Trophoblast cell (in vitro differentiated cells and primary cell): ENCODE results near the gene TRIM40.

Source experiments
- DNase-seq, 2 donors: peaks; one replicate each; pipeline ENCODE4 v3.0.0-alpha.2; 2016
- H2AFZ ChIP-seq: 2 replicates; pipeline ENCODE4 v1.6.1; 2013; ENCODE audit warnings: low read length, moderate library complexity, mild to moderate bottlenecking; ENCODE audit not compliant: insufficient read depth, poor library complexity
- H2AK5ac ChIP-seq: 2 replicates; pipeline ENCODE4 v1.6.1; 2013; ENCODE audit warnings: mild to moderate bottlenecking, low read length
- H2BK120ac ChIP-seq: 2 replicates; pipeline ENCODE4 v1.6.1; 2013; ENCODE audit warnings: low read length, mild to moderate bottlenecking, moderate library complexity; ENCODE audit not compliant: insufficient read depth, poor library complexity
- H2BK12ac ChIP-seq: 2 replicates; pipeline ENCODE4 v1.6.1; 2013; ENCODE audit warnings: mild to moderate bottlenecking, low read length, moderate library complexity
- H2BK5ac ChIP-seq: 2 replicates; pipeline ENCODE4 v1.6.1; 2013; ENCODE audit warnings: low read length, low read depth, moderate library complexity, mild to moderate bottlenecking; ENCODE audit not compliant: poor library complexity
- H3K14ac ChIP-seq: 2 replicates; pipeline ENCODE4 v1.6.1; 2013; ENCODE audit warnings: mild to moderate bottlenecking, low read length
- H3K18ac ChIP-seq: 2 replicates; pipeline ENCODE4 v1.6.1; 2013; ENCODE audit warnings: mild to moderate bottlenecking, low read length
- H3K23ac ChIP-seq: 2 replicates; pipeline ENCODE4 v1.6.1; 2013; ENCODE audit warnings: low read length
- H3K27ac ChIP-seq: 2 replicates; pipeline ENCODE4 v1.5.1; 2013; ENCODE audit warnings: low read depth, mild to moderate bottlenecking, inconsistent platforms, low read length, moderate library complexity
- H3K27me3 ChIP-seq: 2 replicates; pipeline ENCODE4 v1.6.1; 2013; ENCODE audit warnings: inconsistent platforms, mild to moderate bottlenecking, low read length, moderate library complexity; ENCODE audit not compliant: insufficient read depth
- H3K36me3 ChIP-seq, 2 experiments: 1 replicate in 1 of 2; 2 replicates in 1 of 2; pipeline ENCODE4 v1.6.1; 2013; ENCODE audit warnings: low read length in 2 of 2, mild to moderate bottlenecking in 2 of 2, moderate library complexity in 1 of 2; ENCODE audit not compliant: insufficient read depth in 2 of 2, control insufficient read depth in 1 of 2
- H3K4ac ChIP-seq: 2 replicates; pipeline ENCODE4 v1.6.1; 2013; ENCODE audit warnings: low read depth, mild to moderate bottlenecking, low read length, moderate library complexity
- H3K4me1 ChIP-seq, 2 experiments: 1 replicate in 1 of 2; 2 replicates in 1 of 2; pipeline ENCODE4 v1.6.1; 2013; ENCODE audit warnings: low read length in 2 of 2, mild to moderate bottlenecking in 2 of 2, moderate library complexity in 1 of 2; ENCODE audit not compliant: insufficient read depth in 2 of 2, control insufficient read depth in 1 of 2
- H3K4me2 ChIP-seq: 2 replicates; pipeline ENCODE4 v1.6.1; 2013; ENCODE audit warnings: inconsistent platforms, mild to moderate bottlenecking, low read length, moderate library complexity
- H3K4me3 ChIP-seq: 2 replicates; pipeline ENCODE4 v1.5.1; 2013; ENCODE audit warnings: mild to moderate bottlenecking, low read depth, low read length, inconsistent platforms
- H3K79me1 ChIP-seq: one replicate; pipeline ENCODE4 v1.6.1; 2013; ENCODE audit warnings: low read length
- H3K79me2 ChIP-seq: 2 replicates; pipeline ENCODE4 v1.6.1; 2013; ENCODE audit warnings: low read length, mild to moderate bottlenecking; ENCODE audit not compliant: control insufficient read depth, insufficient read depth, poor library complexity
- H3K9ac ChIP-seq: 2 replicates; pipeline ENCODE4 v1.6.1; 2013; ENCODE audit warnings: mild to moderate bottlenecking, low read length
- H3K9me3 ChIP-seq: 2 replicates; pipeline ENCODE4 v1.6.1; 2013; ENCODE audit warnings: low read depth, mild to moderate bottlenecking, control low read depth, inconsistent platforms, low read length; ENCODE audit not compliant: insufficient read depth
- H4K12ac ChIP-seq: 2 replicates; pipeline ENCODE4 v1.6.1; 2013; ENCODE audit warnings: low read depth, mild to moderate bottlenecking, low read length, moderate library complexity
- H4K8ac ChIP-seq: 2 replicates; pipeline ENCODE4 v1.6.1; 2013; ENCODE audit warnings: low read depth, mild to moderate bottlenecking, low read length, moderate library complexity
- H4K91ac ChIP-seq: one replicate; pipeline ENCODE4 v1.6.1; 2013; ENCODE audit warnings: low read depth, mild to moderate bottlenecking, low read length, moderate library complexity
- WGBS: extraction: QIAGEN DNeasy Blood & Tissue Kit; methylation state at CpG from one replicate; pipeline ENCODE4 v1.1.7; 2013; ENCODE audit warnings: missing lambda C conversion rate; ENCODE audit not compliant: insufficient read length, insufficient coverage; ENCODE audit errors: extremely low coverage; 5-methylcytosine and 5-hydroxymethylcytosine counted together

TRIM40 gene

GRCh38 chr6:30129265-30130178, 6.4 kb upstream of the TRIM40 start:
- Histone ChIP-seq H3K18ac (no peak overlapping the region), H2BK120ac (no peak overlapping the region), H2AK5ac (no peak overlapping the region), H4K8ac (no peak overlapping the region), H2BK5ac (no peak overlapping the region), H2BK12ac (no peak overlapping the region), H3K14ac (no peak overlapping the region), H3K9ac (no peak overlapping the region), H3K9me3 (peaks cover 2% of the 10 kb centered on the region), H3K4me3 (no peak overlapping the region), H3K27me3 (peaks cover 20% of the 10 kb centered on the region), H4K12ac (no peak overlapping the region), H3K4me1 (no peaks in the 10 kb centered on the region), H3K4ac (no peak overlapping the region), H3K79me2 (no peaks in the 10 kb centered on the region), H4K91ac (no peak overlapping the region), H2AFZ (no peak overlapping the region), H3K27ac (no peak overlapping the region), H3K36me3 (no peaks in the 10 kb centered on the region), H3K23ac (peak overlapping the region; percentile 44), H3K79me1 (no peaks in the 10 kb centered on the region), H3K4me2 (no peak overlapping the region)
- WGBS: no CpG with 5 or more reads among the region's 10 CpGs
- DNase-seq: no peak

GRCh38 chr6:30130179-30130679, 5.7 kb upstream of the TRIM40 start:
- no peaks in the 10 kb centered on the region for H3K4me1 ChIP-seq
- H3K36me3 ChIP-seq: no peaks in the 10 kb centered on the region
- H3K27ac ChIP-seq: no peak overlapping the region
- no peak overlapping the region for H2AFZ ChIP-seq
- H4K8ac ChIP-seq: no peak overlapping the region
- no peak overlapping the region for H4K12ac ChIP-seq
- no peak overlapping the region for H3K14ac ChIP-seq
- no peak overlapping the region for H3K9ac ChIP-seq
- H3K79me2 ChIP-seq: no peaks in the 10 kb centered on the region
- no peak overlapping the region for H3K4me2 ChIP-seq
- H3K4me3 ChIP-seq: no peak overlapping the region
- H3K18ac ChIP-seq: no peak overlapping the region
- DNase-seq: no peak
- peaks cover 2% of the 10 kb centered on the region for H3K9me3 ChIP-seq
- H2AK5ac ChIP-seq: no peak overlapping the region
- H3K27me3 ChIP-seq: peaks cover 20% of the 10 kb centered on the region
- H3K23ac ChIP-seq: no peak overlapping the region
- H2BK120ac ChIP-seq: no peak overlapping the region
- no peak overlapping the region for H4K91ac ChIP-seq
- H3K4ac ChIP-seq: no peak overlapping the region
- H2BK5ac ChIP-seq: no peak overlapping the region
- no CpG with 5 or more reads among the region's 4 CpGs for WGBS
- no peak overlapping the region for H2BK12ac ChIP-seq
- no peaks in the 10 kb centered on the region for H3K79me1 ChIP-seq

- H3K4me2 ChIP-seq: no peak overlapping the region
Observed at GRCh38 chr6:30130887-30131862, 4.8 kb upstream of the TRIM40 start.

DNA sequence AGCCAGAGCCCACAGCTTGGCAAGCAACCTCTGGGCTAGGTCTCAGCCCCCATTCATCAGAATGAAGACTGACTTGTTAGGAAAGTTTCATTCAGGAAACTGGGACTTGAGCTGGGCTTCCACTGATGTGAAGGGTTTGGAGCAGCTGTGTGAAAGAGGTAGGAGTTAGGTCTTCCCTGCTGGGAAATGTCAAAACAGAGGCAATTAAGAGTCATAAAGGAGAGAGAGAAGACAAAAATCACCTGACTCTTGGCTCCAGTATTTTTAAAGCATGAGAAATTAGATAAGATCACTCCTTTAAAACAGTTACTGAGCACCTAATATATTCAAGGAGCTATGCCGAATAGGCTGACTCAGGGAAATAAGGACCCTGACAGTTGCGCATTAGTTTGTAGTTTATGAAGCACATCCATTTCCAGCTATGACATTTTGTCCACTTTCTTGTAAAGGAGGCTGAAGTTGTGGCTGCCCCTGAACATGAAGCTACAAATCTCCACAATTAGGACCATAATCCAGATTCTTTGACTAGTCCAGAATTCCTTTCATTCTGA, 3.9 kb upstream of the TRIM40 start:
- no peaks in the 10 kb centered on the region for H3K36me3 ChIP-seq
- no CpG with 5 or more reads among the region's 2 CpGs for WGBS
- H2AK5ac ChIP-seq: no peak overlapping the region
- H4K91ac ChIP-seq: no peak overlapping the region
- no peak overlapping the region for H2BK5ac ChIP-seq
- H2BK120ac ChIP-seq: no peak overlapping the region
- no peak overlapping the region for H3K4me3 ChIP-seq
- H3K4me1 ChIP-seq: no peaks in the 10 kb centered on the region
- H3K4ac ChIP-seq: no peak overlapping the region
- no peak overlapping the region for H4K12ac ChIP-seq
- no peaks in the 10 kb centered on the region for H3K79me2 ChIP-seq
- no peaks in the 10 kb centered on the region for H3K79me1 ChIP-seq
- no peak overlapping the region for H3K23ac ChIP-seq
- H3K4me2 ChIP-seq: no peak overlapping the region
- H3K18ac ChIP-seq: no peak overlapping the region
- no peak overlapping the region for H3K14ac ChIP-seq
- H2BK12ac ChIP-seq: no peak overlapping the region
- peaks cover 12% of the 10 kb centered on the region for H3K27me3 ChIP-seq
- H4K8ac ChIP-seq: no peak overlapping the region
- no peak overlapping the region for H3K27ac ChIP-seq
- peaks cover 2% of the 10 kb centered on the region for H3K9me3 ChIP-seq
- no peak for DNase-seq
- no peak overlapping the region for H3K9ac ChIP-seq
- H2AFZ ChIP-seq: no peak overlapping the region

More at GRCh38 chr6:30130887-30131862, 4.8 kb upstream of the TRIM40 start:
- H3K4me3 ChIP-seq: no peak overlapping the region
- peaks cover 2% of the 10 kb centered on the region for H3K9me3 ChIP-seq
- no peaks in the 10 kb centered on the region for H3K79me1 ChIP-seq
- no peak overlapping the region for H2AK5ac ChIP-seq
- no peak overlapping the region for H3K9ac ChIP-seq
- peak; percentile 63 to 88 for DNase-seq
- no peak overlapping the region for H4K8ac ChIP-seq
- H4K12ac ChIP-seq: no peak overlapping the region
- peaks cover 20% of the 10 kb centered on the region for H3K27me3 ChIP-seq
- H3K36me3 ChIP-seq: no peaks in the 10 kb centered on the region
- no peak overlapping the region for H3K14ac ChIP-seq
- H2BK5ac ChIP-seq: no peak overlapping the region
- no peak overlapping the region for H2AFZ ChIP-seq
- no peaks in the 10 kb centered on the region for H3K79me2 ChIP-seq
- no peak overlapping the region for H3K18ac ChIP-seq
- no peak overlapping the region for H4K91ac ChIP-seq
- H3K4ac ChIP-seq: no peak overlapping the region
- H2BK120ac ChIP-seq: no peak overlapping the region
- no peak overlapping the region for H3K27ac ChIP-seq
- H3K4me1 ChIP-seq: no peaks in the 10 kb centered on the region
- no peak overlapping the region for H3K23ac ChIP-seq
- WGBS: no CpG with 5 or more reads among the region's 16 CpGs
- H2BK12ac ChIP-seq: no peak overlapping the region
